Natural killer cell (primary cell): ENCODE measurements around the gene ACTL10. TPM values are rescaled to one million over a fixed set of nuclear protein-coding genes. Genes with fewer than 3 reads are reported as not detected.

Source experiments
- ATAC-seq, 3 donors: fragments of 150-1000 bp in 2 of 3; fragments of 200-7000 bp in 1 of 3; cut with Tn5 transposase; 1 replicate in 1 of 3; 2 replicates in 2 of 3; pipeline ENCODE4 v1.10.0; 2021; ENCODE audit warnings: mild to moderate bottlenecking in 2 of 3, moderate library complexity in 2 of 3
- DNase-seq, 2 donors: peaks; one replicate each; pipeline versions ENCODE4 v3.0.0 to v3.0.0-alpha.2; 2013 to 2021; ENCODE audit warnings: mixed read lengths in 1 of 2
- H3K27ac ChIP-seq: one replicate; pipeline ENCODE4 v1.5.1; 2013; ENCODE audit warnings: mild to moderate bottlenecking, low read length
- H3K27me3 ChIP-seq: one replicate; pipeline ENCODE4 v1.6.1; 2013; ENCODE audit warnings: low read length; ENCODE audit not compliant: control insufficient read depth, insufficient read depth
- H3K36me3 ChIP-seq: one replicate; pipeline ENCODE4 v1.6.1; 2013; ENCODE audit warnings: low read length; ENCODE audit not compliant: control insufficient read depth, insufficient read depth
- H3K4me1 ChIP-seq: one replicate; pipeline ENCODE4 v1.6.1; 2013; ENCODE audit warnings: low read length; ENCODE audit not compliant: control insufficient read depth, insufficient read depth
- H3K4me3 ChIP-seq: one replicate; pipeline ENCODE4 v1.5.1; 2013; ENCODE audit warnings: low read length
- H3K9me3 ChIP-seq: one replicate; pipeline ENCODE4 v1.6.1; 2013; ENCODE audit warnings: low read length; ENCODE audit not compliant: control insufficient read depth, insufficient read depth
- H3K27ac Mint-ChIP-seq, 2 donors: one replicate each; pipeline ENCODE4 v1.8.0; 2022; ENCODE audit warnings: mild to moderate bottlenecking in 2 of 2, mixed read lengths in 2 of 2, moderate library complexity in 1 of 2
- H3K27me3 Mint-ChIP-seq, 2 donors: one replicate each; pipeline ENCODE4 v1.8.0; 2022; ENCODE audit warnings: low read depth in 2 of 2, mixed read lengths in 2 of 2
- H3K36me3 Mint-ChIP-seq: one replicate; pipeline ENCODE4 v1.8.0; 2022; ENCODE audit warnings: mixed read lengths
- H3K4me1 Mint-ChIP-seq, 2 donors: one replicate each; pipeline ENCODE4 v1.8.0; 2022; ENCODE audit warnings: mixed read lengths in 2 of 2
- H3K4me3 Mint-ChIP-seq: one replicate; pipeline ENCODE4 v1.8.0; 2022; ENCODE audit warnings: mild to moderate bottlenecking, moderate library complexity, mixed read lengths
- H3K9me3 Mint-ChIP-seq, 2 donors: one replicate each; pipeline ENCODE4 v1.8.0; 2022; ENCODE audit warnings: mixed read lengths in 2 of 2
- WGBS: methylation state at CpG from one replicate; pipeline ENCODE4 v1.1.7; 2013; ENCODE audit warnings: missing lambda C conversion rate; ENCODE audit not compliant: insufficient coverage; 5-methylcytosine and 5-hydroxymethylcytosine counted together
- intact Hi-C: fragments of 100-400 bp; cut with micrococcal nuclease; formaldehyde crosslinking; loops from one replicate; pipeline ENCODE4 v1.14.2; 2022
- total RNA-seq, 4 donors: library from RNA; stranded (reverse); fragments of 120-200 nt in 1 of 4; gene quantifications; one replicate each; pipeline versions ENCODE4 v1.2.3 to v1.2.4, GENCODE V29; 2013 to 2022
- TF ChIP-seq, protein P1 (sequence below): fragments of 200-600 bp; IDR thresholded peaks from one replicate; pipeline ENCODE4 v1.8.0; 2022; ENCODE audit warnings: antibody characterized with exemption

ACTL10 gene
- total RNA-seq, 3 donors from 2014 or later (not counting 1 experiment from before 2014, with no cell fraction given): 0.80 to 2.2 (median 1.1) TPM

DNA sequence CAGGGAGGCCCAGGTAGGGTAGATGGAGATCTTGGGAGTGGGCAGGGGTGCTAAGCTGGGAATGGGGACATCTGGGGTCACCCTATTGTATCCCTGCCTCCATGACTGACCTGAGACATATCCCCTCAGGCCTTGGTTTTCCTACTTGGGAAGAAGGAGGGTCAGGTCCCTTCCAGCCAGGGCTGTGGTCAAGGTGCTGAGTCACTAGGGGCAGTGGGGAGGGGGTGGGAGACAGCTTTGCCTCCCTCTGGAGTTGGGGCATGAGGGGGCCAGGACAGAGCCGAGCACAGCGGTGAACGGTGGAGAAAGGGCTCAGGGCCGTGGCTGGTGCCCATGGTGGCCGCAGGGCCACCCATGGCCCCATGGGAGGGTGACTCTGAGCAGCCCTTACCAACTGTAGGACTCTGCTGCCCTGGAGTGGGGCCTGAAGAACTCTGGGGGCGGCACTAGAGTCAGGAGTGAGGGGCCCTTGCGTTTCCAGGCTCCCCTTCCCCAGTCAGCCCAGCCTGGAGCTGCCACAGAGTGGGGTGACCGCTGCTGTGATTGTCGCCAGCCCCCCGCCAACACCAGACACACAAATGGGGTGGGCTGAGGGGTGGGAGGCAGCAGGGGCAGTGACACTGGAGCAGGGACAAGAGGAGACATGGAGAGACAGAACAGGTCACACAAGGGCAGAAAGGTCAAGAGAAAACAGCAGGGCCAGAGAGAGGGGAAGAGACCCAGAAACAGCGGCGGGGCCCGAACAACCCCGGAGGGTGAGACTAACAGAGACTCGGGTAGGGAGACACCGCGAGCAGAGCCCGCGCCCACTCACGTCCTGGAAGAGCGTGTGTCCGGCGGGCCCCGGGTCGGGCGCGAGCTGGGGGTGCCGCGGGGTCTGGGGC is 6.9 kb downstream of the ACTL10 start:
- intact Hi-C loops: no loop called here
- ATAC-seq (no peak), DNase-seq (no peak)
- 30% methylated on average over 29 of the region's 29 CpGs for WGBS
- TF ChIP-seq, protein P1, sequence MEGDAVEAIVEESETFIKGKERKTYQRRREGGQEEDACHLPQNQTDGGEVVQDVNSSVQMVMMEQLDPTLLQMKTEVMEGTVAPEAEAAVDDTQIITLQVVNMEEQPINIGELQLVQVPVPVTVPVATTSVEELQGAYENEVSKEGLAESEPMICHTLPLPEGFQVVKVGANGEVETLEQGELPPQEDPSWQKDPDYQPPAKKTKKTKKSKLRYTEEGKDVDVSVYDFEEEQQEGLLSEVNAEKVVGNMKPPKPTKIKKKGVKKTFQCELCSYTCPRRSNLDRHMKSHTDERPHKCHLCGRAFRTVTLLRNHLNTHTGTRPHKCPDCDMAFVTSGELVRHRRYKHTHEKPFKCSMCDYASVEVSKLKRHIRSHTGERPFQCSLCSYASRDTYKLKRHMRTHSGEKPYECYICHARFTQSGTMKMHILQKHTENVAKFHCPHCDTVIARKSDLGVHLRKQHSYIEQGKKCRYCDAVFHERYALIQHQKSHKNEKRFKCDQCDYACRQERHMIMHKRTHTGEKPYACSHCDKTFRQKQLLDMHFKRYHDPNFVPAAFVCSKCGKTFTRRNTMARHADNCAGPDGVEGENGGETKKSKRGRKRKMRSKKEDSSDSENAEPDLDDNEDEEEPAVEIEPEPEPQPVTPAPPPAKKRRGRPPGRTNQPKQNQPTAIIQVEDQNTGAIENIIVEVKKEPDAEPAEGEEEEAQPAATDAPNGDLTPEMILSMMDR: no peak
- Mint-ChIP-seq H3K4me3 (peak overlapping the region; percentile 84), H3K9me3 (no peaks in the 10 kb centered on the region), H3K27me3 (no peaks in the 10 kb centered on the region), H3K4me1 (peaks cover 6 to 26% of the 10 kb centered on the region in 2 donors), H3K27ac (peak overlapping the region in 1 of 2 donors; percentile 87), H3K36me3 (no peaks in the 10 kb centered on the region)
- Histone ChIP-seq H3K27ac (no peak overlapping the region), H3K36me3 (no peaks in the 10 kb centered on the region), H3K9me3 (no peaks in the 10 kb centered on the region), H3K4me3 (peak overlapping the region; percentile 47), H3K27me3 (no peaks in the 10 kb centered on the region), H3K4me1 (peaks cover 25% of the 10 kb centered on the region)

DNA sequence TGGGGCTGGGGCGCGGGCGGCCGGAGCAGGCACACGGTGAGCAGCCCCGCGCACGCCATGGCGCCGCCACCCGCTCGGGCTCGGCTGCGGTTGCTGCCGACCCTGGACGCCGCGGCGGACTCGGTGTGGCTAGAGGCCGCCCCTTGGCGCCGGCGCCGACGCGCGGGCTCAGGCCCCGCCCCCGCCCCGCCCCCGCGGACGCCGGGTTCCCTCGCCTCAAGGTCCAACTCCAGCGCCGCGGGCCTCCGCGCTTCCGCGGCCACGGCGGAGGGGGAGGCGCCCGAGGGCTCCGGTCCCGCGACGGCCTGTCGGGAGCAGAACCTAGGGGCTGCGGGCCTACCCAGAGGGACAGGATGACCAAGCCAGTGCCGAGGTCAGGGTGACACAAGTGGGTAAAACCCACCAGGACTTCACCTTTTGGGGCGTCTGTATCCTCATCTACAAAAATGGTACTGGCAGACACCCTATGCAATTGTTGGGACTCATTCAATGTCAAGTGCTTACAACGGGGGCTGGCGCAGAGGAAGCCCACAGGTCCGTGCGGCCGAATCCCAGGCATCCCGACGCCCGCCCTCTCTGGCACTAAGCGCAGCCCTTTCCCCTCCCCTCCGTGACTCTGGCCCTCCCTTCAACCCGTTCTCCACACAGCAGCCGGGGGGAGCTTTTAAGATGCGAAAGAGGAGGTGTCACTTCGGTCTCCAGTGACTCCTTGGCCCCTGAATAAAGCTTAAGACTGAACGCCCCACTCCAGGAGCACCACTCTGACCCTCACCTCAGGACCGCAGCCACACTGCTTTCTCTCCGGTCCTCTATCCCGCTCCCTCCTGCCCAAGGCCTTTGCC is 7.8 kb downstream of the ACTL10 start, which contains the start of gene NECAB3:
TSS of gene NECAB3 (minus strand) at position 135 of the 842 bp plus-strand sequence. CDS start at position 59, 76 bp downstream.
- no peaks in the 10 kb centered on the region for H3K36me3 ChIP-seq
- H3K27ac Mint-ChIP-seq: peak within 1 kb of the TSS; percentile 5 to 87
- peak within 1 kb of the TSS; percentile 84 for H3K4me3 Mint-ChIP-seq
- no peaks in the 10 kb centered on the region for H3K36me3 Mint-ChIP-seq
- TF ChIP-seq, protein P1: no peak
- no peaks in the 10 kb centered on the region for H3K27me3 Mint-ChIP-seq
- WGBS: 12% methylated on average over 73 of the region's 73 CpGs
- no peak within 1 kb of the TSS for H3K27ac ChIP-seq
- peaks cover 6 to 27% of the 10 kb centered on the region in 2 donors for H3K4me1 Mint-ChIP-seq
- ATAC-seq (peak; percentile 90 to 93 (median 92)), DNase-seq (peak; percentile 70 to 73)
- H3K27me3 ChIP-seq: no peaks in the 10 kb centered on the region
- intact Hi-C loops: no loop called here
- peaks cover 32% of the 10 kb centered on the region for H3K4me1 ChIP-seq
- H3K4me3 ChIP-seq: peak within 1 kb of the TSS; percentile 47
- no peaks in the 10 kb centered on the region for H3K9me3 ChIP-seq
- H3K9me3 Mint-ChIP-seq: no peaks in the 10 kb centered on the region

DNA sequence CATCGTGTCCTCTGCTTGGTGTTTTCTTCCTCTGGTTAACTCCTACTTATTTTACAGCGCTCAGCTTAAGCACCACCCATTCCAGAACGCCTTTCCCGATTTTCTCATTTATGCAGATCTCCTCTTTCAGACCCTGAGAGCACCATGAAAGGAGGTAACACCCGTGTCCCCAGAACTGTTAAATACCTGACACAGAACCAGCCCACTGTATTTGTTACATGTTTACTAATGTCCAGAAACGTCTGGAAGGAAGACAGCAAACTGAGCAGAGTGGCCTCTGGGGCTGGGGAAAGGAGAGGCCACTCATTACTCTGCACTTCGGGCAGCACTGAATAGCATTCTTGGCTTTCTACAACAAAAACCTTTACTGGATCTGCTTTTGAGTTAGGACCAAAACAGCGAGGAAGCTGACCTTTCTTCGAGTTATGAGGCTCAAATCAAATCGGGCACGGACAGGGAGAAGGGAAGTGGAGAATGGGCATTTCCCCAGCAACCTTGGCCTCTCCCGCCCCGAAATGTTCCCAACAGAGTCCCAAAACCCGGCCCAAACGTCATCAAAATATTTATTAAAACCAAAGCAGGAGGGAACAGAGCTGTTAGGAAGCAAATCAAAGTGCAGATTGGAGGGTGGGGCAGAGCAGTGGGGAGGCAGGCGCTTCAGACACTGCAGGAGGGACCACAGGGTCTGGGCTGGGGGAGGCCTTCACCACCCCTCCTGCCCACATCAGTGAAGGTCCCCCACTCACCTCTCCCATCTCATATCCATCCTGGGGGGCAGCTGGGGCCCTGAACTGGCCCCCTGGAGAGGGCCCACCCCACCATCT is 8.6 kb downstream of the ACTL10 start:
- intact Hi-C loops: no loop called here
- Mint-ChIP-seq H3K36me3 (no peaks in the 10 kb centered on the region), H3K27me3 (no peaks in the 10 kb centered on the region), H3K9me3 (no peaks in the 10 kb centered on the region), H3K4me1 (peaks cover 6 to 30% of the 10 kb centered on the region in 2 donors), H3K4me3 (peak overlapping the region; percentile 81), H3K27ac (peak overlapping the region; percentile 5 to 75)
- H3K4me1 ChIP-seq: peaks cover 41% of the 10 kb centered on the region
- WGBS: 90% methylated on average over 16 of the region's 16 CpGs
- no peaks in the 10 kb centered on the region for H3K27me3 ChIP-seq
- H3K36me3 ChIP-seq: no peaks in the 10 kb centered on the region
- no peak overlapping the region for H3K4me3 ChIP-seq
- no peak for DNase-seq
- no peak overlapping the region for H3K27ac ChIP-seq
- H3K9me3 ChIP-seq: no peaks in the 10 kb centered on the region
- no peak for ATAC-seq
- TF ChIP-seq, protein P1: no peak
